Measurements from ENCODE around the gene BMP6.

- TF ChIP-seq CTCF (conservative IDR thresholded peaks at IDR 0.05) (no peak), EZH2 (IDR thresholded peaks at IDR 0.05; ENCODE audit: low read depth) (no peak)
Measured at GRCh38 chr6:7726416-7727085, 652 bp downstream of the BMP6 start.
